ENCODE results near the gene DRAM2.

DNA sequence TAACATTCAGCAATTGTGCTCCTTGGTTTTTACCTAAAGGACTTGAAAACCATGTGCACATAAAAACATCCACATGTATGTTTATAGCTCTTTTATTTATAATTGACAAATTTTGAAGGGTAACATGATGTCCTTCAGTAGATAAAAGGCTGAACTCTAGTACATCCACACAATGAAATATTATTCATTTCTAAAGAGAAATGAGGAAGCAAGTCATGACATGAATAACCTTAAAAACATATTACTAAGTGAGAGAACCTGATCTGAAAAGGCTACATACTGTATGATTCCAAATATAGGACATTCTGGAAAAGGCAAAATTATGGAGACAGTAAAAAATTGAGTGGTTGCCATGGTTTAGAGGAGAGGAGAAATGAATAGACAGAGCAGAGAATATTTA, 50.3 kb downstream of the DRAM2 start:
- TF ChIP-seq, protein P1, sequence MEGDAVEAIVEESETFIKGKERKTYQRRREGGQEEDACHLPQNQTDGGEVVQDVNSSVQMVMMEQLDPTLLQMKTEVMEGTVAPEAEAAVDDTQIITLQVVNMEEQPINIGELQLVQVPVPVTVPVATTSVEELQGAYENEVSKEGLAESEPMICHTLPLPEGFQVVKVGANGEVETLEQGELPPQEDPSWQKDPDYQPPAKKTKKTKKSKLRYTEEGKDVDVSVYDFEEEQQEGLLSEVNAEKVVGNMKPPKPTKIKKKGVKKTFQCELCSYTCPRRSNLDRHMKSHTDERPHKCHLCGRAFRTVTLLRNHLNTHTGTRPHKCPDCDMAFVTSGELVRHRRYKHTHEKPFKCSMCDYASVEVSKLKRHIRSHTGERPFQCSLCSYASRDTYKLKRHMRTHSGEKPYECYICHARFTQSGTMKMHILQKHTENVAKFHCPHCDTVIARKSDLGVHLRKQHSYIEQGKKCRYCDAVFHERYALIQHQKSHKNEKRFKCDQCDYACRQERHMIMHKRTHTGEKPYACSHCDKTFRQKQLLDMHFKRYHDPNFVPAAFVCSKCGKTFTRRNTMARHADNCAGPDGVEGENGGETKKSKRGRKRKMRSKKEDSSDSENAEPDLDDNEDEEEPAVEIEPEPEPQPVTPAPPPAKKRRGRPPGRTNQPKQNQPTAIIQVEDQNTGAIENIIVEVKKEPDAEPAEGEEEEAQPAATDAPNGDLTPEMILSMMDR (IDR thresholded peaks at IDR 0.05) = no peak
- no peak for TF ChIP-seq EP300 (IDR thresholded peaks at IDR 0.05)

Measured in tibial nerve (tissue), 4 donors.